Esophagus squamous epithelium (tissue), 5 donors: ENCODE results near the gene PREX1. TPM values are rescaled to one million over a fixed set of nuclear protein-coding genes. Genes with fewer than 3 reads are reported as not detected.

Experiments used
- DNase-seq: peaks from one replicate; lab custom pipeline; 2025; lab: John Stamatoyannopoulos, UW
- H3K27ac ChIP-seq, 4 donors: fragments of 200-600 bp; sonication (generic); one replicate each; pipeline ENCODE4 v1.5.1; 2016 to 2019; ENCODE audit warnings: mild to moderate bottlenecking in 1 of 4
- H3K27me3 ChIP-seq, 4 donors: fragments of 200-600 bp; sonication (generic); 1 replicate in 3 of 4; 2 replicates in 1 of 4; pipeline versions ENCODE4 v1.5.1 to v1.6.0; 2017 to 2021; ENCODE audit warnings: antibody characterized with exemption in 1 of 4
- H3K36me3 ChIP-seq, 3 donors: fragments of 200-600 bp; sonication (generic); one replicate each; pipeline ENCODE4 v1.5.1; 2016 to 2019
- H3K4me1 ChIP-seq, 3 donors: fragments of 200-600 bp; sonication (generic); one replicate each; pipeline ENCODE4 v1.5.1; 2017 to 2019
- H3K4me3 ChIP-seq, 4 donors: fragments of 200-600 bp; sonication (generic); 1 replicate in 3 of 4; 2 replicates in 1 of 4; pipeline ENCODE4 v1.5.1; 2016 to 2019; ENCODE audit warnings: mild to moderate bottlenecking in 2 of 4, moderate library complexity in 1 of 4
- H3K9me3 ChIP-seq, 3 donors: fragments of 200-600 bp; sonication (generic); one replicate each; pipeline ENCODE4 v1.5.1; 2016 to 2019
- POLR2A ChIP-seq, 4 donors: fragments of 450-650 bp; IDR thresholded peaks; one replicate each; pipeline ENCODE4 v1.6.1; 2017; ENCODE audit warnings: antibody characterized with exemption in 4 of 4, mild to moderate bottlenecking in 4 of 4, moderate library complexity in 3 of 4
- WGBS, 2 donors: methylation state at CpG; one replicate each; pipeline ENCODE4 v1.1.5; 2018; 5-methylcytosine and 5-hydroxymethylcytosine counted together
- intact Hi-C: fragments of 100-400 bp; cut with DNase I; formaldehyde crosslinking; loops from one replicate; pipeline ENCODE4 v1.15.0; 2022
- total RNA-seq, 4 donors: library from RNA; depleted of rRNA; stranded (reverse); fragments of >200 nt; gene quantifications; one replicate each; pipeline ENCODE4 v1.1.0, GENCODE V29; 2016
- TF ChIP-seq, protein P1 (sequence below), 6 experiments: fragments of 450-650 bp in 4 of 6; fragments of 200-600 bp in 2 of 6; sonication (generic) in 2 of 6; IDR thresholded peaks; one replicate each; pipeline ENCODE4 v1.5.1; 2016 to 2019; ENCODE audit warnings: antibody characterized with exemption in 6 of 6, mild to moderate bottlenecking in 4 of 6, moderate library complexity in 4 of 6
- donor health status: DM: yes; HTN: yes; CAD: no.

Gene PREX1
- total RNA-seq, 4 donors from 2014 or later = 4.9 to 25.9 (median 8.9) TPM

DNA sequence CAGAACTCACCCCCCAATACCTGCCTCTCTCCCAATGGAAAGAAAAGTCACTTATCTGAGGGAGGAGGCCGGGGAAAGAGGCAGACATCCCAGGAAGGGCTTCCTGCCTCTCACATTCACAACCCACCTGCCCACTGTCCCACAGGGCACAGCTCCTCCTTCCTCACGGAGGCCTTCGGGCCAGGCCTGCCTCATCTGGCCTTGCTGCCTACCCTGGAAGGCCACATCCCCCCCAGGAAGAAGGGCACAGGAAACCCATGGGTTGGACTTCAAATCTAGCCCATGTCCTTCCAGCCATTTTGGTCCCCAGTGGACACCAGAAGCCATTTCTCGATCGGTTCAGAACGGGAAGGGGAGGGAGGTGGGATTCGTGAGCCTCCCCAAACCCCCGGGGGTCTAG, 162.0 kb downstream of the PREX1 start:
- no peaks in the 10 kb centered on the region for H3K9me3 ChIP-seq
- WGBS, 2 donors = 91 to 100% methylated on average over 3 to 4 of the region's 8 CpGs
- no peak overlapping the region for H3K4me3 ChIP-seq
- H3K27ac ChIP-seq = no peak overlapping the region
- intact Hi-C loops = no loop called here
- no peaks in the 10 kb centered on the region for H3K27me3 ChIP-seq
- TF ChIP-seq, protein P1, sequence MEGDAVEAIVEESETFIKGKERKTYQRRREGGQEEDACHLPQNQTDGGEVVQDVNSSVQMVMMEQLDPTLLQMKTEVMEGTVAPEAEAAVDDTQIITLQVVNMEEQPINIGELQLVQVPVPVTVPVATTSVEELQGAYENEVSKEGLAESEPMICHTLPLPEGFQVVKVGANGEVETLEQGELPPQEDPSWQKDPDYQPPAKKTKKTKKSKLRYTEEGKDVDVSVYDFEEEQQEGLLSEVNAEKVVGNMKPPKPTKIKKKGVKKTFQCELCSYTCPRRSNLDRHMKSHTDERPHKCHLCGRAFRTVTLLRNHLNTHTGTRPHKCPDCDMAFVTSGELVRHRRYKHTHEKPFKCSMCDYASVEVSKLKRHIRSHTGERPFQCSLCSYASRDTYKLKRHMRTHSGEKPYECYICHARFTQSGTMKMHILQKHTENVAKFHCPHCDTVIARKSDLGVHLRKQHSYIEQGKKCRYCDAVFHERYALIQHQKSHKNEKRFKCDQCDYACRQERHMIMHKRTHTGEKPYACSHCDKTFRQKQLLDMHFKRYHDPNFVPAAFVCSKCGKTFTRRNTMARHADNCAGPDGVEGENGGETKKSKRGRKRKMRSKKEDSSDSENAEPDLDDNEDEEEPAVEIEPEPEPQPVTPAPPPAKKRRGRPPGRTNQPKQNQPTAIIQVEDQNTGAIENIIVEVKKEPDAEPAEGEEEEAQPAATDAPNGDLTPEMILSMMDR (IDR thresholded peaks at IDR 0.05) = no peak
- no peaks in the 10 kb centered on the region for H3K36me3 ChIP-seq
- H3K4me1 ChIP-seq = peaks cover 0 to 25% (median 0%) of the 10 kb centered on the region in 3 donors
- DNase-seq = no peak

DNA sequence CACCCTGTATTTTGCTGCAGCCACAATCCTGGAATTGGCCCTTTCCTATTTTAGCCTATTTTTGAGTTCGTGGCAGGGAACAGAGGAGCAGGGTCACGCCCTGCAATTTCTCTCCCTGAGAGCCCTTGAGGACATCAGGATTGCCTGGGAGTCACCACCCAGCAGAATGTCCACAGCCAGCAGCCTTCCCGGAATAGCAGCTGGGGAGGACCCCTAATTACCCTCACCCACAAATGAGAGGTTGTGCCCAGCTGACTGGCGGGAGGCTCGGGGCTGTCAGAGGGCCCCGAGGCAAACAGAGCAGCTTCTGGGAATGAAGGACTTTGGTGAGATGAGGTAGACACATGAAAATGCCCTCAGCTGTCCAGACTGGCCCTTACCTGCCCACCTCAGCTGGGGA, 165.1 kb downstream of the PREX1 start:
- DNase-seq = no peak
- Histone ChIP-seq H3K9me3 (no peaks in the 10 kb centered on the region), H3K27ac (no peak overlapping the region), H3K27me3 (no peaks in the 10 kb centered on the region), H3K36me3 (no peaks in the 10 kb centered on the region), H3K4me3 (no peak overlapping the region), H3K4me1 (peaks cover 0 to 26% (median 5%) of the 10 kb centered on the region in 3 donors)
- no peak for TF ChIP-seq POLR2A (IDR thresholded peaks at IDR 0.05)
- WGBS, 2 donors = 82 to 87% methylated on average over 2 to 6 of the region's 6 CpGs
- intact Hi-C loops = no loop called here

DNA sequence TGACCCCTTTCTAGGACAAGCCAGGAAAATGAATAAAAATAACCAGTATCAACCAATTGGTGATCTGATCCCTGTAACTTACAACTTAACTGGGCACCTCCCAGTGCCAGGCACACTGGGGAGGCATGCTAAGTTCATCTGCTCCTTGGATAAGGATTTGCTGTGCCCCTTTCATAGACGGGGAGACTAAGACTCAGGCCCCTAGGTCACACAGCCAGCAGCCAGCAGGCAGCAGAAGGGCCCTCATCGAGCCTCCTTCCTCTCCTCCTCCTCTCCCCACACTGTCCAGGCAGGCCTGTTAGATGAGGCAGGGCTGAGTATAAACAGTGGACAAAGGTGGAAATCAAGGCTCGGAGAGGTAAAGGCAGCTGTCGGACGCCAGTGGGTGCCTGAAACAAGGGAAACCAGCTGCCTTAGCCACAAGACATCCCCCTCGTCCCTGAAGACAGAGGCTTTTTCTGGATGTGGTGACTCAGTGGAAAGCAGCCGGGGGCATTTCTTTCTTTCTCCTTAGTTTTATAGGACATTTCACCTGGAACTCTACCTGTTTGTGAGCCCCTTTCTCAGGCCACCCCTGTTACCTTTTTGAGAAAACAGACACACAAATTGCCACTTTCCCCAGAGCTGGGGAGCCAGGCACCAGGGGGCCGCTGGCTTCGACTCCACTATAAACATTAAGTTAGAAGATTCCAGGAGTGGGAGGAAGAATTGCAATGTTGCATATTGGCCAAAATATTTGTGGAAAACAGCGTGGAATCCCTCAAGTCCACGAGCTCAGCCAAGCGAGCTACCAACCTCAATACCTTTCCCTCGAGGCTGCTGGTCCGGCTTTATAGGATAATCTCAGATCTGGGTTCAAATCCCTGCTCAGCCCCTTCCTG, 166.0 kb downstream of the PREX1 start:
- peaks cover 0 to 24% (median 5%) of the 10 kb centered on the region in 3 donors for H3K4me1 ChIP-seq
- no peak for TF ChIP-seq POLR2A (IDR thresholded peaks at IDR 0.05)
- TF ChIP-seq, protein P1 (IDR thresholded peaks at IDR 0.05) = no peak
- peaks cover 0 to 8% (median 0%) of the 10 kb centered on the region in 4 donors for H3K27me3 ChIP-seq
- no peak overlapping the region for H3K27ac ChIP-seq
- intact Hi-C loops = no loop called here
- peaks cover 0 to 8% (median 0%) of the 10 kb centered on the region in 3 donors for H3K36me3 ChIP-seq
- no peak overlapping the region for H3K4me3 ChIP-seq
- WGBS, 2 donors = 81 to 82% methylated on average over 11 to 12 of the region's 14 CpGs
- no peaks in the 10 kb centered on the region for H3K9me3 ChIP-seq
- DNase-seq = no peak

DNA sequence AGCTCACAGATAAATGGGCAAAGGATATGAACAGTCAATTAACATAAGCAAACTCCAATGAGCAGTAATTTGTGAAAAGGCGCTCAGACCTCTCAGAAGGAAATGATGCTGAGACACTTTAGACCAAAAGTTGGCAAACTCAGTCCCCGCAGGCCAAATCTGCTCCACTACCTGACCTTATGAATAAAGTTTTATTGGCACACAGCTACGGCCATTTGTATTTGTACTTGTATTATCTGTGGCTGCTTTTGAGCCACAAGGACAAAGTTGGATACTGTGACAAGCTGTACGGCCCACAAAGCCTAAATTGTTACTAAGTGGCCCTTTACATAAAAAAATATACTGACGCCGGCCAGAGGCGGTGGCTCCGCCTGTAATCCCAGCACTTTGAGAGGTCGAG, 167.0 kb downstream of the PREX1 start:
- 84 to 86% methylated on average over 4 of the region's 9 CpGs for WGBS, 2 donors
- no peaks in the 10 kb centered on the region for H3K9me3 ChIP-seq
- DNase-seq = no peak
- H3K27me3 ChIP-seq = peaks cover 0 to 11% (median 0%) of the 10 kb centered on the region in 4 donors
- H3K4me3 ChIP-seq = no peak overlapping the region
- peaks cover 0 to 24% (median 5%) of the 10 kb centered on the region in 3 donors for H3K4me1 ChIP-seq
- H3K36me3 ChIP-seq = peaks cover 0 to 16% (median 0%) of the 10 kb centered on the region in 3 donors
- H3K27ac ChIP-seq = no peak overlapping the region
- intact Hi-C loops = no loop called here
- TF ChIP-seq, protein P1 (IDR thresholded peaks at IDR 0.05) = no peak
- TF ChIP-seq POLR2A (IDR thresholded peaks at IDR 0.05) = no peak

DNA sequence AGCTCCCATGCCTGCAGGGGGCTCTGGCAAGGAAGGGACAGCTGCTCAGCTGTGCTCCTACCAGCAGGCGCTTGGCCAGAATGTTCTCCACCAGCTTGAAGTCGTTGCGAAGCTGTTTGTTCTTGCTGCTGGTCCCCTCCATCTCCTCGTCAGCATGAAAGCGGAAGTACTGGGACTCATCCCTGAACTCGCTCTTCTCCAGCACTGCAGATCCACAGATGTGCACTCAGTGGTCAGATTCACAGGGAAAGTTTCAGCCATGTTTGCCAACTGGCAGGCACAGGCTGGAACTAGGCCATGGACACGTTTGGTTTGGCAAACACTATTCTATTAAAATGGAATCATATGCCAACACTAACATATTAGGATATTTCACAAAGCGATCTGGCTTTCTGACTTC, 167.9 kb downstream of the PREX1 start:
- H3K36me3 ChIP-seq = peaks cover 0 to 26% (median 0%) of the 10 kb centered on the region in 3 donors
- no peak overlapping the region for H3K4me3 ChIP-seq
- peaks cover 0 to 24% (median 5%) of the 10 kb centered on the region in 3 donors for H3K4me1 ChIP-seq
- peaks cover 0 to 11% (median 0%) of the 10 kb centered on the region in 4 donors for H3K27me3 ChIP-seq
- no peak for TF ChIP-seq POLR2A (IDR thresholded peaks at IDR 0.05)
- TF ChIP-seq, protein P1 (IDR thresholded peaks at IDR 0.05) = no peak
- H3K9me3 ChIP-seq = no peaks in the 10 kb centered on the region
- H3K27ac ChIP-seq = no peak overlapping the region
- DNase-seq = no peak
- WGBS, 2 donors = 40 to 44% methylated on average over 8 of the region's 8 CpGs
- intact Hi-C loops = loop anchor here (2.0 kb wide), 1 partner anchor 245 kb away; no protein-coding TSS in a partner anchor
